Measurements from ENCODE around the gene FAM186B.

DNA sequence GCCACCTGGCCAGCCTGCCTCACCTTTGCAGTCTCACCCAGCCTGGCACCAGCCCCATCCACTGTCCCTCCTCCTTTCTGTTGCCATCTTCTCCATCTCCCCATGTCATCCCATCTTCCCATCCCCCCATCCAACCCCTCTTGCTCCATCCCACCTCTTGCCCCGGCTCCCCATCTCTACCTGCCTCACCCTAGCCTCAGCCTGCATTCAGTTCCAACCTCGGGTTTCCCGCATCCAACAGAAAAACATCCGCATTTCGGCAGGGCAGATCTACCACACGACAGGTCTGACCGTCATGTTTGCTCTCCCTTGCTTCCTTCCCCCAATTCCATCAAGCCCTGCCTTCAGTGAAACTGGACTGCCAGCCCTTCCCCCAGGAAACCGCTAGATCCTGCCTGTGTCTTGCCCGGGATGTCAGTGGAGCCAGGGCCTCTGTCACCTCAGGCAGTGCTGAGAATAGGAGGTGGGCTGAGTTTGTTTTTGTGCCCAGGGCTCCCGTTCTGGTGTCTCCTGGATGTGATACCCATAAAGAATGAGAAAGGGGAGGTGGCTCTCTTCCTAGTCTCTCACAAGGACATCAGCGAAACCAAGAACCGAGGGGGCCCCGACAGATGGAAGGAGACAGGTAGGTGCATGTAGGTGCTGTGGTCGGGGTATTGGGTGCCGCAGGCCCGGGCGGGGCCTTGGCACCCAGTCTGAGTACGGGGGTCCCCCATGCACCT, 64.1 kb downstream of the FAM186B start:
- TF ChIP-seq, protein P1, sequence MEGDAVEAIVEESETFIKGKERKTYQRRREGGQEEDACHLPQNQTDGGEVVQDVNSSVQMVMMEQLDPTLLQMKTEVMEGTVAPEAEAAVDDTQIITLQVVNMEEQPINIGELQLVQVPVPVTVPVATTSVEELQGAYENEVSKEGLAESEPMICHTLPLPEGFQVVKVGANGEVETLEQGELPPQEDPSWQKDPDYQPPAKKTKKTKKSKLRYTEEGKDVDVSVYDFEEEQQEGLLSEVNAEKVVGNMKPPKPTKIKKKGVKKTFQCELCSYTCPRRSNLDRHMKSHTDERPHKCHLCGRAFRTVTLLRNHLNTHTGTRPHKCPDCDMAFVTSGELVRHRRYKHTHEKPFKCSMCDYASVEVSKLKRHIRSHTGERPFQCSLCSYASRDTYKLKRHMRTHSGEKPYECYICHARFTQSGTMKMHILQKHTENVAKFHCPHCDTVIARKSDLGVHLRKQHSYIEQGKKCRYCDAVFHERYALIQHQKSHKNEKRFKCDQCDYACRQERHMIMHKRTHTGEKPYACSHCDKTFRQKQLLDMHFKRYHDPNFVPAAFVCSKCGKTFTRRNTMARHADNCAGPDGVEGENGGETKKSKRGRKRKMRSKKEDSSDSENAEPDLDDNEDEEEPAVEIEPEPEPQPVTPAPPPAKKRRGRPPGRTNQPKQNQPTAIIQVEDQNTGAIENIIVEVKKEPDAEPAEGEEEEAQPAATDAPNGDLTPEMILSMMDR (IDR thresholded peaks at IDR 0.05 in 4 of 5, conservative IDR thresholded peaks at IDR 0.05 in 1 of 5) = no peak
- TF ChIP-seq POLR2A (IDR thresholded peaks at IDR 0.05) = no peak

Data from gastrocnemius medialis (tissue), 4 donors.